ENCODE results near the gene ALOX12B. TPM values are rescaled to one million over a fixed set of nuclear protein-coding genes. Genes with fewer than 3 reads are reported as not detected.
A peak's percentile ranks its signal among the peaks of the same experiment; 100 is the strongest.

The ALOX12B gene
- total RNA-seq, 4 donors from 2014 or later = 0.83 TPM; not detected in 3

DNA sequence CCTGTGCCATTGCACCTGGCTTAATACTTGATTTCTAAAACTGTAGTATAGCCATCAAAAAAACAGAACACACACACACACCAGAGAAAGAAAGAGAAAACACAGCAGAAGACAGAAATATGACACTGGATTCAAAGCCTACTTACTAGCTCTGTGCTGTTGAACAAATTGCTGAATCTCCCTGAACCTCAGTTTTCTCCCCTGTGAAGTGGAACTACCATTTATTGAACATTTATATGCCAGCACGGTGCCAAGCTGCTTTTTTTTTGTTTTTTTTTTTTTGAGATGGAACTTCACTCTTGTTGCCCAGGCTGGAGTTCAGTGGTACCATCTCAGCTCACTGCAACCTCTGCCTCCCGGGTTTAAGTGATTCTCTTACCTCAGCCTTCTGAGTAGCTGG is 13.2 kb upstream of the ALOX12B start:
- H3K27ac ChIP-seq = no peak overlapping the region
- H3K36me3 ChIP-seq = no peaks in the 10 kb centered on the region
- no peaks in the 10 kb centered on the region for H3K9me3 ChIP-seq
- no peaks in the 10 kb centered on the region for H3K27me3 ChIP-seq
- no peak overlapping the region for H3K4me3 ChIP-seq
- DNase-seq = no peak
- no peak for TF ChIP-seq POLR2A (IDR thresholded peaks at IDR 0.05)
- TF ChIP-seq, protein P1, sequence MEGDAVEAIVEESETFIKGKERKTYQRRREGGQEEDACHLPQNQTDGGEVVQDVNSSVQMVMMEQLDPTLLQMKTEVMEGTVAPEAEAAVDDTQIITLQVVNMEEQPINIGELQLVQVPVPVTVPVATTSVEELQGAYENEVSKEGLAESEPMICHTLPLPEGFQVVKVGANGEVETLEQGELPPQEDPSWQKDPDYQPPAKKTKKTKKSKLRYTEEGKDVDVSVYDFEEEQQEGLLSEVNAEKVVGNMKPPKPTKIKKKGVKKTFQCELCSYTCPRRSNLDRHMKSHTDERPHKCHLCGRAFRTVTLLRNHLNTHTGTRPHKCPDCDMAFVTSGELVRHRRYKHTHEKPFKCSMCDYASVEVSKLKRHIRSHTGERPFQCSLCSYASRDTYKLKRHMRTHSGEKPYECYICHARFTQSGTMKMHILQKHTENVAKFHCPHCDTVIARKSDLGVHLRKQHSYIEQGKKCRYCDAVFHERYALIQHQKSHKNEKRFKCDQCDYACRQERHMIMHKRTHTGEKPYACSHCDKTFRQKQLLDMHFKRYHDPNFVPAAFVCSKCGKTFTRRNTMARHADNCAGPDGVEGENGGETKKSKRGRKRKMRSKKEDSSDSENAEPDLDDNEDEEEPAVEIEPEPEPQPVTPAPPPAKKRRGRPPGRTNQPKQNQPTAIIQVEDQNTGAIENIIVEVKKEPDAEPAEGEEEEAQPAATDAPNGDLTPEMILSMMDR (IDR thresholded peaks at IDR 0.05) = no peak
- H3K4me1 ChIP-seq = no peaks in the 10 kb centered on the region

DNA sequence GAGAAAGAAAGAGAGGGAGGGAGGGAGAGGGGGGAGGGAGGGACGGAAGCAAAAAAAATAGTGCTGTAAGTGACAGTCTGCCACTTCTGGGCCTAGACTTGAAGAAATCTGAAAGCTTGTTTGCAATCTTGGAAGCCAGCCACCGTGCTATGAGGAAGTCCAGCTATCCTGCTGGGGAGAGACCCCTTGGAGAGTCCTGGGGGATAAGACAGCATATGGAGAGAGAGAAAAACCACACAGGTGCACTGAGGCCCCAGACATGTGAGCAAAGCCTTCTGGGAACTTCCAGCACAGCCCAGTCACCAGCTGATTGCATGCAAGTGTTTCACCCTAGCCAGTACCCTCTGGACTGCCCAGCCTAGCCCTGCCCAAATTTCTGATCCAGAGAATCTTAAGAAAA is 12.6 kb upstream of the ALOX12B start:
- H3K9me3 ChIP-seq = no peaks in the 10 kb centered on the region
- no peaks in the 10 kb centered on the region for H3K36me3 ChIP-seq
- H3K4me1 ChIP-seq = no peaks in the 10 kb centered on the region
- H3K4me3 ChIP-seq = no peak overlapping the region
- DNase-seq = no peak
- TF ChIP-seq POLR2A (IDR thresholded peaks at IDR 0.05) = no peak
- TF ChIP-seq, protein P1 (IDR thresholded peaks at IDR 0.05) = no peak
- H3K27ac ChIP-seq = no peak overlapping the region
- no peaks in the 10 kb centered on the region for H3K27me3 ChIP-seq

DNA sequence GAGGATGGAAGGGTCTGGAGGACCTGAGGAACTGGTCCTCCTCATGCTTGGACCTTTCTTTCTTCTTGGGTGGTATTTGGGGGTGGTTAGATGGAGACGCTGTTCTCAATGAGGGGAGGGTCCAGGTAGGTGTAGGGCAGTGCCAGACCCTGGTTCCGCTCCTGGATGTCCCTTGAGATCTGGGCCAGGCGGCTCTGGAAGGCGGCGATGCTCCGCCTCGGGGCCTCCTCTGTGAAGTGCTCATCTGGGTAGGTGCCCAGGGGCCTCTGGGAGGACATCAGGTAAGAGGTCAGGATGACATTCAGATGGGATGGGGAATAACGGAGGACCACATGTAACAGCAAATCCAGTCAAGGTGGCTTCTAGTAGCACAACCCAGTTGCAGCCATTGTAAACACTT is 9.0 kb upstream of the ALOX12B start:
- Histone ChIP-seq H3K4me1 (no peaks in the 10 kb centered on the region), H3K27me3 (no peaks in the 10 kb centered on the region)

DNA sequence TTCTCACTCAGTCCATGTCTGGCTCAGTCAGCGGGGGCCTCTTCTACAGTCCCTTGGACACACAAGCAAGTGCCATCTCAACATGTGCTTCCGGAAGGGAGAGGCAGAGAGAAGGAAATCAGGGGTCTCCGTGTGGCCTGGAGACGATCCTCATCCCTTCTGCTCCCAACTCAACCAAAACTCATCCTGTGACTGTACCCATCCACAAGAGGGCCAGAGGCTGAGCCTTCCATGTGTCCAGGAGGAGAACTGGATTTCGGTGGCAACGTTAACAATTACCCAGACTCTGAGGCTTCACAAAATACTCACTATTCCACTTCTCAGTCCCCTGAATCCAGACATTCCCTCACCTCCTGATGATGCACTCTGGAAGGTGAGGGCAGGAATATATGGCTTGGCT is 7.8 kb upstream of the ALOX12B start:
- no peak for DNase-seq
- Histone ChIP-seq H3K9me3 (no peaks in the 10 kb centered on the region), H3K4me1 (no peaks in the 10 kb centered on the region), H3K27ac (no peak overlapping the region), H3K4me3 (no peak overlapping the region), H3K27me3 (no peaks in the 10 kb centered on the region), H3K36me3 (no peaks in the 10 kb centered on the region)
- TF ChIP-seq, protein P1 (IDR thresholded peaks at IDR 0.05) = no peak
- TF ChIP-seq POLR2A (IDR thresholded peaks at IDR 0.05) = no peak

More for the DNA sequence above, 9.0 kb upstream of the ALOX12B start:
- Histone ChIP-seq H3K9me3 (no peaks in the 10 kb centered on the region), H3K4me3 (no peak overlapping the region), H3K27ac (no peak overlapping the region), H3K36me3 (no peaks in the 10 kb centered on the region)
- DNase-seq = no peak
- TF ChIP-seq, protein P1 (IDR thresholded peaks at IDR 0.05) = no peak
- no peak for TF ChIP-seq POLR2A (IDR thresholded peaks at IDR 0.05)

DNA sequence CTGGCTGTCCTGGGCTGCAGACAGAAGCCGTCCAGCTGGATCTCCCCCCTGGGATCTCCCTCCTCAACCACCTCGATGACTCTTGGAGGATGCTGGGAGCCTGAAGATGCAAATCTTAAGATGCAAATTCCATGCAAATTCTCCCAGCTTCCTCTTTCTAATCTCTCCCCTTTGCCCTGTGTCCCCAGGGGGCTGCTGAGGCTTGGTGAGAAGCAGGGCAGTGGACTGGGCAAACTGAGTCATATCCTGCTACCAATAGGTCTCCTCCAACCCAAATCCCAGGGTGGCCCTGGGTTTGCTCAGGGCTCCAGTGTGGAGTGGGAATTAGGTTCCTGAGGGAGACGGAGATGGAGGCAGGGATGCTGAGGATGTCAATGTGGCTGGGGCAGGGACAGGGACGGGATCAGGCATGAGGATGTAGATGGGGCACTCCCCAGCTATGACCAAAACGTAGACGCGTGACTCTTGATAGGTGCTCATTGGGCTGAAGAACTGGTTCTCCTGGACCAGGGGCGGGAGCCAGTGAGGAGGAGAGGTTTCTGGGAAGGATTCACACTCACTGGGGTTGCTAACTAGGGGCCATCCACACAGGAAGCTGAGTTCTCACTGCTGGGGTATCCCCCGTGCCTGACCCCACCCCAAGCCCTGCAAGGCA is 3.6 kb upstream of the ALOX12B start:
- H3K4me3 ChIP-seq = no peak overlapping the region
- no peaks in the 10 kb centered on the region for H3K9me3 ChIP-seq
- DNase-seq = peak in 2 of 3 donors; percentile 70 to 74
- no peak overlapping the region for H3K27ac ChIP-seq
- no peaks in the 10 kb centered on the region for H3K27me3 ChIP-seq
- no peak for TF ChIP-seq POLR2A (IDR thresholded peaks at IDR 0.05)
- TF ChIP-seq, protein P1 (IDR thresholded peaks at IDR 0.05) = no peak
- H3K4me1 ChIP-seq = no peaks in the 10 kb centered on the region
- no peaks in the 10 kb centered on the region for H3K36me3 ChIP-seq

DNA sequence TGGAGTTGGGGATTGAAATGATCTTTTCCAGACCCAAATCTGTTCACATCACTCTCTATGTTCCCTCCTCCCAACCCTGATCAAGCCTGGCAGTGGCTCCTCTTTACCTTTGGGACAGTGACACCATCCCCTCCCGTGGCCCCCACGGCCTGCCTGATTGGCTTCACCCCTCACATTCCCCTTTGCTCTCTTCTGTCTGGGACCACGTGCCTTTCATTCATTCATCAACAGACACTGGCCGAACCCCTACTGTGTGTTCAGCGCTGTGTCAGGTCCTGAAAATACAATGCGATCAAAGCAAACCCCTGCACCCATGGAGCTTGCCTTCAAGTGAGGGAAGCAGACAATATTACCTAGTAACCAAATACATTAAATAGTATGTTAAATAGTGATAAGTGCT is 2.2 kb upstream of the ALOX12B start:
- no peaks in the 10 kb centered on the region for H3K4me1 ChIP-seq
- H3K4me3 ChIP-seq = no peak overlapping the region
- no peaks in the 10 kb centered on the region for H3K9me3 ChIP-seq
- H3K27me3 ChIP-seq = no peaks in the 10 kb centered on the region
- no peak for DNase-seq
- no peak overlapping the region for H3K27ac ChIP-seq
- no peak for TF ChIP-seq POLR2A (IDR thresholded peaks at IDR 0.05)
- TF ChIP-seq, protein P1 (IDR thresholded peaks at IDR 0.05) = no peak
- no peaks in the 10 kb centered on the region for H3K36me3 ChIP-seq
